Forelimb muscle (tissue), 1 donor: ENCODE data around the gene GABRR2. TPM values are rescaled to one million over a fixed set of nuclear protein-coding genes. Genes with fewer than 3 reads are reported as not detected.
"Not testable (repeated sequence)": the region's sequence is repeated elsewhere in the genome, so short reads cannot be mapped to it uniquely, and the experiment has no call there.

Experiments
- DNase-seq: peaks from one replicate; pipeline ENCODE4 v3.0.0-alpha.2; 2013; ENCODE audit warnings: low read depth
- polyA plus RNA-seq: library from polyadenylated mRNA; unstranded; fragments of 120-200 nt; gene quantifications from one replicate; pipeline ENCODE4 v1.2.1, GENCODE V29; 2013; ENCODE audit not compliant: insufficient read length

GABRR2 gene
- polyA plus RNA-seq, 1 donor: 2.0 TPM

- DNase-seq: no peak
Observed at GRCh38 chr6:89324304-89324703, 9.2 kb upstream of the GABRR2 start.

DNA sequence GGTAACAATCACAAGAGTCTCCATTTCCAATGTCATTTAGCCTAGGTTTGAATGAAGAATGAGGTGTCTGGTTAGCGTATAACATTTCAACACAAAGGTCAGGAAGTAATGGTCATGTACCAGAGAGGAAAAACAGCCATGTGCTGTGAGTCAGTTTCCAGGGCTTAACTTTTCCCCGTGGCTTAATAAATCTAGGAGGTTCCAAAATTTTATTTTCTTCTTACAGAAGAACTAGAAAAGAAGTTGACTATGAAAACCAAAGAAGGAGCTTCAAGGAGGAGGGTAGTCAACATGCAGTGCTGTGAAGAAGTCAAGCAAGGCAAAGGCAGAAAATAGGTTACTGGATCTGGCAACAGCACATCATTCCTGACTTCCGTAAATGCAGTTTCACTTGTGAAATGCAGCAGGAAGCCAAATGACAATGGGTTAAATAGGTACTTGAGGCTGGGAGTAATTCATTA, 8.4 kb upstream of the GABRR2 start:
- DNase-seq: no peak

DNA sequence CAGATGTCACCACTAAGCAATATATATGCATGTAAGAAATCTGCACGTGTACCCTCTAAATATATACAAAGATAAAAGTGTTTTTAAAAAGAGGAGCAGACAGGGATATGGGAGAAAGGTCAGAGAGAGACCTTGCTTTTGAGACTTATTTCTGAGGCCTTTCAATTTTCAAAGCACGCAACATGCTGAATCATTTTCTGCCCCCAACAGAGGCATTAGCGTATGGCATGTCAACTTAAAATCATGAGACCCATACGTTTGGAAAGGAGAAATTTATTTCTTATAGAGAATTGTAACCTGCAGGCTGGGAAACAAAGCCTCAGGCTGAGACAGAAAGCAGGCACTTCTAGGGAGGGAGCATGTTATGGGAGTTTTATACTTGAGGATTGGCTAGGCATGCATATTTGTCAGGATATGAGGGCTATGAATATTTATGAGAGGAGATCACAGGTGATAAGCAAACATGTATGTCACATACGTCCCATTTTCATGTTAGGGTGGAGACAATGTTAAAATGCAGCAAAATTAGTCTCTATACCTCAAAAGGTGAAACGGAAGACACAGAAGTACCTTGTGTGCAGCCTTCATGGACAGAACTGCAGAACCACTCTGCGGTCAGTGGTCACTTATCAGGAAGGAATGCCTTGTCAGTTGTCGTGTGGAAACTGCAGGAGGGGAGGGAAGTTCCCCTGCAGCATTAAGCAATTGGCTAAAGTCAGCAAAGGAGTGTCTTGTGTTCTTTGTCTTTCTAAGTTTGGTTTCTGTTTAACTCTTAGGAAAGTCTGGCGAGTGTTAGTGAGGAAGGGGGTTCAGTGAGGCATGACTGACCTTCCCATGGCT, 6.3 kb upstream of the GABRR2 start:
- DNase-seq: no peak

- no peak for DNase-seq
Observed at GRCh38 chr6:89320012-89320559, 5.0 kb upstream of the GABRR2 start.

- DNase-seq: no peak
Observed at GRCh38 chr6:89317067-89317466, 2.0 kb upstream of the GABRR2 start.

DNA sequence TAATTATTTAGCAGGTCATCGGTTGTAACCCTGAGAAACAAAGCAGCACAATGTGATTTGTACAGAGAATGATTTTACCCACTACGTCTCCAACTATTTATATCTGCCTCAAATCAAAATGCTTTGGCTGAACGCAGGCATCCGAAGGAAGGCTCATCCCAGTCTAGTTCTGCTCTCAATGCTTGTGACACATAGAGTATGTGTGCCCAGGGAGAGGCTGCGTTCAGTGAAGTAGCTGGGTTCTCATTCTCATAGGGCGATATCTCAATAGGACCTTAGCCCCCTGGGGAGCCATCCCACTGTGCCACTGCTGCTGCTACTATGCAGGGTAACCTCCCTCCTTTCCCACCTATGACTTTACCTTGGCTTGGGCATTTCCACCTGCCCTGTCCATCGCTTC, 407 bp downstream of the GABRR2 start:
- no peak for DNase-seq

DNA sequence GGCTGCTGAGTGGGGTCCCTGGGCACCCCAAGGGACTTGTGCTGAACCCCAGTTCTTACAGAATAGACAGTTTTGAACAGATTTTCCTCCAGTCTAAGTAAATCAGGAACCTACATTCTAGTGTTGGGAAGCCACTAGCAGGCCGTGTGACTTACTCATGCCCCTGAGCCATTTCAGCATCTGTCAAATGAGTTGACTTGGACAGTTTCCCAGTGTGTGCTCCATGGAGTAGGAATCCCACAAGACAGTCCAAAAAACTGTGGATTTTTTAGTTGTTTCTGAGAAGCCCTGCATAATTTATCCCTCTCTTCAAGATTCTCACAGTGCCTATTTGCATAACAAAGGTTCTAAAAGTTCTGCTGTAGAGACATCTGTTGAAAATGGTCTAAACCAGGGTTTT, 2.1 kb downstream of the GABRR2 start:
- DNase-seq: peak; percentile 32

- peak; percentile 62 for DNase-seq
Observed at GRCh38 chr6:89311853-89312531, 3.1 kb downstream of the GABRR2 start.

- no peak for DNase-seq
Observed at GRCh38 chr6:89311530-89311852, 3.6 kb downstream of the GABRR2 start.

GRCh38 chr6:89310929-89311328, 4.2 kb downstream of the GABRR2 start:
- DNase-seq: no peak

DNA sequence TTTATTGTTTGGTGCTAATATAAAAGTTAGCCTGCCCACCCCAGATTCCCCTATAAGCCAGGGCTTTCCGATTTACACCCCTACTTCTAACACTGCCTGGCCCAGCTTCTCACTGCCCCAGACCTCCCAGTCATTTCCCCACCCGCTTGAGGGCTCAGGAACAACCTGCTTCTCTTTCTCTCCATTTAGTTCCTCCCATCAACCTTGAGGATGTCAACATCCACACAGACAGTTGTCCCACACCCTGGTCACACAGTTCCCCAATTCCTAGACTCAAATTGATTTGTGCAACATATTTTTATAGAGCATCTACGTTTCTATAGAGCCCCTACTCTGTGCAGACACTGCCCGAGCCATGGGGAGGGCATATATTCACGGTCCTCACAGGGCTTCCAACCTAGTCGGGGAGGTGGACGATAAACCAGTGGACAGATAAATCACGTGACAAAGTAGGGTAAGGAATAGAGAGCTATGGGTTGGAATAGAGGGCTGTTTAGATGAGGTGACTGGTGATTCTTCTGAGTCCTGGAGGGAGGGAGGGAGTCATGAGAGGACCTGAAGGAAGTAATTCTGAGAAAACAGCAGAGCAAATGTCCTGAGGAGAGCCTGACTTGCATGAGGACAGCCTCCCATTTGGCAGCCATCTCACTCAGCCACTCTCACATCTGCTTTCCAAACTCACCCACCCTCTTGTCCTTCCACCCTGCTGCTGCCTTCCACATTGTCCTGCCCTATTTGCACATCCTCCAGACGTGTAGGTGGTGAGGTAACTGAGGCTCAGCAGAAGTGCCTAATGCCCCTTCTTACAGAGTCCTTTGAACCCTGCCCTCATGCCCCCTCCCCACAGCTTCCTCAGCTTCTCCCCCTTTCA, 6.3 kb downstream of the GABRR2 start:
- no peak for DNase-seq

- DNase-seq: not testable (repeated sequence)
Observed at GRCh38 chr6:89304517-89304916, 10.6 kb downstream of the GABRR2 start.

- DNase-seq: no peak
Observed at GRCh38 chr6:89302936-89303335, 12.2 kb downstream of the GABRR2 start.

GRCh38 chr6:89302195-89302770, 12.8 kb downstream of the GABRR2 start:
- no peak for DNase-seq

DNA sequence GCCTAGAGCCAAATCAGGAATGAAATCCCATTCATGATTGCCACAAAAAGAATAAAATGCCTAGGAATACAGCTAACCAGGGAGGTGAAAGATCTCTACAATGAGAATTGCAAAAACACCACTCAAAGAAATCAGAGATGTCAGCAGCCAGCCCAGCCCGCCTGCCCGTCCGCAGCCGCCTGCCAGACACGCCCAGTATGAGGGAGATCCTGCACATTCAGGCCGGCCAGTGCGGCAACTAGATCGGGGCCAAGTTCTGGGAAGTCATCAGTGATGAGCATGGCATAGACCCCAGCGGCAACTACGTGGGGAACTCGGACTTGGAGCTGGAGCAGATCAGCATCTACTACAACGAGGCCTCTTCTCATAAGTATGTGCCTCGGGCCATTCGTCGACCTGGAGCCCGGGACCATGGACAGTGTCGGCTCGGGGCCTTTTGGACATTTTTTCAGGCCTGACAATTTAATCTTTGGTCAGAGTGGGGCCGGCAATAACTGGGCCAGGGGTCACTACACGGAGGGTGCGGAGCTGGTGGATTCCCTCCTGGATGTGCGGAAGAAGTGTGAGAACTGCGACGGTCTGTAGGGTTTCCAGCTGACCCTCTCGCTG, 13.4 kb downstream of the GABRR2 start:
- DNase-seq: no peak

DNA sequence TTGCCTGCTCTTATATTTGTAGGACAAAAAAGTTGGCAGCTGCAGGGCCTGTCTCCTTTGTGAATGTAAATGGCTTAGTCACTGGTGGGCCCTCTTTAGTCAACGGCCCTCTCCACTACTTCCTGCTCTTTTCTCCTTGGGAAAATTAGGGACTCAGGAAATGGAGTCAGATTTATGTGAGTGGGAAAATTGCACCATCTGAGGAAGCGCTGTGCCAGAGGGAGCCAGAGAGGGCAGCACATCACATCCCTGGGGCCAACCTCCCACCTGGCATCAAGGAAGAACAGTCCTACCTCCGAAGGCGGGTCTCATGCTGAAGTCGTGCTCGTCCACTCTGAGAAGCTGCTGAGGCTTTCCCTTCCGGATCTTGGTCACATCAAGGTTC, 15.6 kb downstream of the GABRR2 start:
- no peak for DNase-seq

DNA sequence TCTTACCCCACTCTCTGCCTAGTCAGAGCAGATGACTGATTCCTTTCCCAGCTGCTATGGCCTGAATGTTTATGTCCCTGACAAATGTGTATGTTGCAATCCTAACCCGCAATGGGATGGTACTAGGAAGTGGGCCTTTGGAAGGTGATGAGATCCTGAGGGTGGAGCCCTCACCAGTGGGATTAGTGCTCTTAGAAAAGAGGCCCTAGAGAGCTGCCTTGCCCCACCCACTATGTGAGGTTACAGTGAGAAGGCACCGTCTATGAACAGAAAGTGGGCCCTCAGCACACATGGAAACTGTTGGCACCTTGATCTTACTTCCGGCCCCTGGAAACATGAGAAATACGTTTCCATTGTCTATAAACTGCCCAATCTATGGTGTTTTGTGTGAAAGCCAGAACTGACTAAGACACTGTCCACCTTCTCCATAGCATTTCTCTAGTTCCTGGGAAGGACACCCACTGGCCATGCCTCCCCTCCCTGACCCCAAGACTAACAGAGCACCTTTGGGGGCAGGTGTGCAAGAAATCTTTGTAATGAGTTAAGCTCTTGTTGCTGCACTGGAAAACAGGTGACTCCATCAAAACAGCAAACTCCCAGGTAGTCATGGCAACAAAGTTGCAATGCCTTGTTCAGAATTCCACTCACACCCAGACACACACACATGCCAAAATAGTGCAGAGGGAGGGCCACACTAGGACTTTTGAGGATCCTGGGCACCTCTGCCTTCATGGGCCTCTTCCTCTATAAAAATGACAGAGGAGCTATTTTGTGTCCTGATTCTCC, 16.2 kb downstream of the GABRR2 start:
- no peak for DNase-seq

GRCh38 chr6:89297695-89298351, 17.3 kb downstream of the GABRR2 start:
- peak; percentile 62 for DNase-seq

DNA sequence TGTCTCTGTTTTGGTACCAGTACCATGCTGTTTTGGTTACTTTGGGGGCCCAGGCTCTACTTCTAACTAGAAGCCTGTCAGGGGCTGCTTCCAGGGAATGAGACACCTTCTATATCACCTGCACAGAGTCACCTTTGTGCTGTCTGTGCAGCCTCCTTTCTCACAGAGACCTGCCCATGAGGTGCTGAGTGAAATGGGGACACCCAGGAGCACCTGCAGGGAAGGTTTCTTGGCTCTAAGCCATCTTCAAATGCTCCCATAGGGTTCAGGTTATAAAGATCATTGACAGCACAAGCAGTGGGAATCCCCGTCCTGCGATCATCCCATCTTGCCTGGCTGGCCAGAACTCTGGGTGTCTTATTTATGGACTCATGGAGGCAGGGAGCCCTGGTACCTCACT, 19.1 kb downstream of the GABRR2 start:
- DNase-seq: no peak

DNA sequence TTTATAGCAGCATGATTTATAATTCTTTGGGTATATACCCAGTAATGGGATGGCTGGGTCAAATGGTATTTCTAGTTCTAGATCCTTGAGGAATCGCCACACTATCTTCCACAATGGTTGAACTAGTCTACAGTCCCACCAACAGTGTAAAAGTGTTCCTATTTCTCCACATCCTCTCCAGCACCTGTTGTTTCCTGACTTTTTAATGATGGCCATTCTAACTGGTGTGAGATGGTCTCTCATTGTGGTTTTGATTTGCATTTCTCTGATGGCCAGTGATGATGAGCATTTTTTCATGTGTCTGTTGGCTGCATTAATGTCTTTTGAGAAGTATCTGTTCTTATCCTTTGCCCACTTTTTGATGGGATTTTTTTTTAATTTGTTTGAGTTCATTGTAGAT, 20.0 kb downstream of the GABRR2 start:
- DNase-seq: not testable (repeated sequence)
